ENCODE data around the gene RAD21L1.

The RAD21L1 gene

DNA sequence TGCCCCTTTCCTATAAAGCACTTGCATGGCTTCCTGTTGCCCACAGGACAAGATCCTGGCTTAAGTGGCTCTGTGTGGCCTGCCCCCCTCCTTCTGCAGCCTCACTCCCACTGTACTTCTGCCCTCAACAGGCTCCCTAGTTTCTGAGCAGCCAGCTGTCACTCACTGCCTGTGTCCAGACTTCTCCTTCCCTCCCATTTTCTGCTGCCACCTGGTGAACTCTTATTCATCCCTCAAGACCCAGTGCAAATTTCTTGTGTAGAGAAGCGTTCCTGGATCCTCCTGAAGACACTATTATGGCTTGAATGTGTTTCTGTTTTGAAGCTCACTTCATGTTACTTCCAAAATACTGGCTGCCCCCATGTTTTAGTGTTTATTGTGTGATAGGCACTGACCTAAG, 66.8 kb downstream of the RAD21L1 start:
- Histone ChIP-seq H3K27ac (ENCODE audit: low read depth, low read length) (no peak overlapping the region), H3K4me1 (ENCODE audit: control insufficient read depth in 1 of 2, insufficient read depth in 2 of 2, low read length in 2 of 2) (peaks cover 0 to 4% of the 10 kb centered on the region in 2 donors), H3K4me3 (ENCODE audit: low read depth in 1 of 2, low read length in 2 of 2) (no peak overlapping the region), H3K36me3 (ENCODE audit: control insufficient read depth in 1 of 2, insufficient read depth in 2 of 2, low read length in 2 of 2) (no peaks in the 10 kb centered on the region), H3K9me3 (ENCODE audit: control insufficient read depth in 1 of 2, low read length in 2 of 2) (no peaks in the 10 kb centered on the region), H3K27me3 (ENCODE audit: control insufficient read depth in 1 of 2, insufficient read depth in 2 of 2, low read length in 2 of 2) (no peaks in the 10 kb centered on the region), H3K9ac (ENCODE audit: low read depth in 1 of 2, low read length in 2 of 2) (no peak overlapping the region)

DNA sequence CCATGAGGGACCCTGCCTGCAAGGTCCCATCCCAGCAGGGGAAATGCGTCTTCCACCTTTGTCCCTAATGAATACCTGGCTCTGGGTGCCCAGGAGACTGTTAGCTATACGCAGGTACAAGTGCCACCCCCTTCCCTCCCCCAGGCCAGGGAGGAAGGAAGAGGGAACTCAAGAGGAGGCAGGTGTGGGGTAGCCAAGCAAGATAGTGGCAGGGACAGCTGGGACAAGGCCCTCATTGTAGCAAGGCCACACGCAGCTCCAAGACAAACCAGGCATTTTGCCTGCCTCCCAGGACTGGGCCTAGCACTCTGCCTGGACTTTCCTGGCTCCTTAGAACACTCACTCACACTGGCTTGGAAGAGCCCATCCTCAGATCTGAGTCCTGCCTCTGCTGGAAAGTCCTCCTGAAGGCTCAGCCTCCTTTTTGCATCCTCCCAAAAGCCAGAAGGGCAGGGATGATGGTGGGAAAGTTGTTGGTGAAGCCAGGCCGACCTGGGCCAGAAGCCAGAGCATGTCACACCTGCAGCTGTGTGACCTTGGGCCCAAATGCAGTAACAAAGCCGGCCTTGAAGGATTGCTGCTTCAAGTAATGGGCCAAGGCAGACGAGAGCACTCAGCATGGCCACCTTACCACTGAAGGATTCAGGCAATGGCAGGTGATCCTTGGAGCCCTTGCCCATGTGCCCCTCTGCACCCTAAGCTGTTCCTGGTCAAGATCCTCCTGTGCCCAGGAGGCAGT, 68.0 kb downstream of the RAD21L1 start:
- H3K27ac ChIP-seq (ENCODE audit: low read depth, low read length), result no peak overlapping the region

DNA sequence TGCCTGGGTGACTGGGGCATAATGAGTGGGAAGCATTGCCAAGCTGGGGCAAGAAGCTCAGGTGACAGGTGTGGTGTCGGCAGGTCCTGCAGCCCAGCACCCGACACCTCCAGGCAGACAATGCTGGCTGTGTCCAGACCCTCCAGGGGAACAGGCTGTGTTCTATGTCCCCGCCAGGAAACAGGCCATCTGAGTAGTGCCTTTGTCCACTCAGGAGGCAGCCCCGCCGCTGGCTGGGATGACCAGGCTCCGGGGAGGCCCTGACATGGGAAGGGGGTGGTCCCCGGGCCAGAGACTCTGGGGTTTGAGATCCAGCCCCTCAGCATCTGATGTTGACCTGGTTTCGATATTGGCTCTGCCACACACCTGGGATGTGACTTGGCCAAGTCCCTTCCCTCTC, 68.7 kb downstream of the RAD21L1 start:
- Histone ChIP-seq H3K9ac (ENCODE audit: low read depth in 1 of 2, low read length in 2 of 2) (no peak overlapping the region), H3K27ac (ENCODE audit: low read depth, low read length) (no peak overlapping the region), H3K9me3 (ENCODE audit: control insufficient read depth in 1 of 2, low read length in 2 of 2) (no peaks in the 10 kb centered on the region)

More for the DNA sequence above, 68.0 kb downstream of the RAD21L1 start:
- Histone ChIP-seq H3K27me3 (ENCODE audit: control insufficient read depth in 1 of 2, insufficient read depth in 2 of 2, low read length in 2 of 2) (no peaks in the 10 kb centered on the region), H3K9me3 (ENCODE audit: control insufficient read depth in 1 of 2, low read length in 2 of 2) (no peaks in the 10 kb centered on the region), H3K9ac (ENCODE audit: low read depth in 1 of 2, low read length in 2 of 2) (no peak overlapping the region), H3K4me1 (ENCODE audit: control insufficient read depth in 1 of 2, insufficient read depth in 2 of 2, low read length in 2 of 2) (peaks cover 0 to 4% of the 10 kb centered on the region in 2 donors), H3K36me3 (ENCODE audit: control insufficient read depth in 1 of 2, insufficient read depth in 2 of 2, low read length in 2 of 2) (no peaks in the 10 kb centered on the region), H3K4me3 (ENCODE audit: low read depth in 1 of 2, low read length in 2 of 2) (no peak overlapping the region)

DNA sequence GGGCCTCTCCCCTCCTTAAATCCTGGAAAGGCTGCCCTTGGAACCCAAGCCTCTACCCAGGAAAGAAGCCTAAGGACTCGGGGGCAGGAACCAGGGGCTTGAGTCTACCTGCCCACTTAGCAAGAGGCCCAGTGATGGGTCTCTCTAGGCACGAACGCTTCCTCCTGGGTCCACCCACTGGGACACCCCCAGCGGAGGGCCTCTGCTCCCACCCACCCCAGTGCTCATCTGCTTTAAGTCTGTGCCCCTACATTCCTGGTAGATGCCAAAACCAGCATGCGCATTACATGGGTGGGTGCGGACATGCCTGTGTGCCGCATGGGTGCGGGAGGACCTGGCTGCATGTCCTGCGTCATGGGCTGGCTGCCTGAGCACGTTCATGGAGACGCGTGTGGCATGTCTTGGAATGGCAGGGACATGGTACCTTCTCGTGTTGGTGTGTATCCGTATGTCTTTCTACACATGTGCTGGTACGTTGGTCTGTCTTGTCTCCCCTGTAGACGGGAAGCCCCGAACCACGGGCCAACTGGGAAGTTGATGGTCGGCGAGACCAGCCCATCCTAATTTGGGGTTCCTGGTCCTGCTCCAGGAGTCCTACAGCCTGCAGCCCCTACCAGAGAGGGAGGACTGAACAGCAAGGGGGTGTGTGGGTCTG, 69.6 kb downstream of the RAD21L1 start:
- Histone ChIP-seq H3K36me3 (ENCODE audit: control insufficient read depth in 1 of 2, insufficient read depth in 2 of 2, low read length in 2 of 2) (no peaks in the 10 kb centered on the region), H3K4me3 (ENCODE audit: low read depth in 1 of 2, low read length in 2 of 2) (no peak overlapping the region), H3K27ac (ENCODE audit: low read depth, low read length) (no peak overlapping the region)

More for the DNA sequence above, 68.7 kb downstream of the RAD21L1 start:
- Histone ChIP-seq H3K4me1 (ENCODE audit: control insufficient read depth in 1 of 2, insufficient read depth in 2 of 2, low read length in 2 of 2) (peaks cover 0 to 4% of the 10 kb centered on the region in 2 donors), H3K27me3 (ENCODE audit: control insufficient read depth in 1 of 2, insufficient read depth in 2 of 2, low read length in 2 of 2) (no peaks in the 10 kb centered on the region), H3K4me3 (ENCODE audit: low read depth in 1 of 2, low read length in 2 of 2) (no peak overlapping the region), H3K36me3 (ENCODE audit: control insufficient read depth in 1 of 2, insufficient read depth in 2 of 2, low read length in 2 of 2) (no peaks in the 10 kb centered on the region)

DNA sequence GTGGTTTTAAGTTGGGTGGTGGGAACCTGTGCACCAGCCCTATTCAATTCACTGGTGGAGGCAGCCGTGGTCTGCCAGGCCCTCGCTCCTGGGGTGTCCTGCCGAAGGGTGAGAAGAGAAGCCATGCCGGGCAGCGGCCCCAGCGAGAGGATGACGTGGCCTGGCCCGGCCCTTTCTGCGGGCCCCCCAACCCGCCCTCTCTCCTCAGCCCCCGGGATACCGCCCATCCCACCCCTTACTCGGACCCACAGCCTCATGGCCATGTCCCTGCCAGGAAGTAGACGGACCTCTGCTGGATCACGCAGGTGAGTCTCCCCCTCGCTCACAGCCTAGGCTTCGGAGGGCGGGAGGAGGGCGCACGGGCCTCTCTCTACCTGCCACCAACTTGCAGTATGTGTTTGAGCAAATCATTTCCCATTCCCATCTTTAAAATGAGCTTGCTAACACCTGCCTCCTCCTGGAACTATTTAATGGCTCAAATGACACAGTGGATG, 70.3 kb downstream of the RAD21L1 start:
- Histone ChIP-seq H3K9ac (ENCODE audit: low read depth in 1 of 2, low read length in 2 of 2) (no peak overlapping the region), H3K27ac (ENCODE audit: low read depth, low read length) (no peak overlapping the region), H3K27me3 (ENCODE audit: control insufficient read depth in 1 of 2, insufficient read depth in 2 of 2, low read length in 2 of 2) (no peaks in the 10 kb centered on the region), H3K9me3 (ENCODE audit: control insufficient read depth in 1 of 2, low read length in 2 of 2) (no peaks in the 10 kb centered on the region), H3K36me3 (ENCODE audit: control insufficient read depth in 1 of 2, insufficient read depth in 2 of 2, low read length in 2 of 2) (no peaks in the 10 kb centered on the region), H3K4me3 (ENCODE audit: low read depth in 1 of 2, low read length in 2 of 2) (no peak overlapping the region), H3K4me1 (ENCODE audit: control insufficient read depth in 1 of 2, insufficient read depth in 2 of 2, low read length in 2 of 2) (peaks cover 0 to 7% of the 10 kb centered on the region in 2 donors)

More for the DNA sequence above, 69.6 kb downstream of the RAD21L1 start:
- H3K9ac ChIP-seq (ENCODE audit: low read depth in 1 of 2, low read length in 2 of 2), result no peak overlapping the region
- H3K4me1 ChIP-seq (ENCODE audit: control insufficient read depth in 1 of 2, insufficient read depth in 2 of 2, low read length in 2 of 2), result peaks cover 0 to 4% of the 10 kb centered on the region in 2 donors
- no peaks in the 10 kb centered on the region for H3K9me3 ChIP-seq (ENCODE audit: control insufficient read depth in 1 of 2, low read length in 2 of 2)
- H3K27me3 ChIP-seq (ENCODE audit: control insufficient read depth in 1 of 2, insufficient read depth in 2 of 2, low read length in 2 of 2), result no peaks in the 10 kb centered on the region

DNA sequence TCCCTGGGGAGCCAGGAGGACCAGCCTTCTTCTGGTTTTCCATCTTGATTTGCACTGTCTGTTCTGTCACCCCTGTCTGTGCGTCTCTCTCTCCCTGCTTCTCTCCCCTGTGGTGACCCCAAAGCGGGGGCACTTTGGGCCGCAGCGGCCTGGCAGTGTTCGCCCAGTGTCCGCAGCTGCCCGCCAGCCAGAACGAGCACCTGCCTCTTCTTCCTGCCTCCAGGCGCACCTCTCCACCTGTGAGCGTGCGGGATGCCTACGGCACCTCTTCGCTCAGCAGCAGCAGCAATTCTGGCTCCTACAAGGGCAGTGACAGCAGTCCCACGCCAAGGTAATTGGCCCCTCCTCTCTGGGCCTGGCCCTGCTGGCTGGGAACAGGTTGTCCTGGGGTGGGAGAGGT, 71.1 kb downstream of the RAD21L1 start:
- H3K27ac ChIP-seq (ENCODE audit: low read depth, low read length), result no peak overlapping the region
- no peaks in the 10 kb centered on the region for H3K36me3 ChIP-seq (ENCODE audit: control insufficient read depth in 1 of 2, insufficient read depth in 2 of 2, low read length in 2 of 2)
- peaks cover 0 to 7% of the 10 kb centered on the region in 2 donors for H3K4me1 ChIP-seq (ENCODE audit: control insufficient read depth in 1 of 2, insufficient read depth in 2 of 2, low read length in 2 of 2)
- no peaks in the 10 kb centered on the region for H3K27me3 ChIP-seq (ENCODE audit: control insufficient read depth in 1 of 2, insufficient read depth in 2 of 2, low read length in 2 of 2)
- no peak overlapping the region for H3K4me3 ChIP-seq (ENCODE audit: low read depth in 1 of 2, low read length in 2 of 2)
- no peak overlapping the region for H3K9ac ChIP-seq (ENCODE audit: low read depth in 1 of 2, low read length in 2 of 2)
- no peaks in the 10 kb centered on the region for H3K9me3 ChIP-seq (ENCODE audit: control insufficient read depth in 1 of 2, low read length in 2 of 2)

DNA sequence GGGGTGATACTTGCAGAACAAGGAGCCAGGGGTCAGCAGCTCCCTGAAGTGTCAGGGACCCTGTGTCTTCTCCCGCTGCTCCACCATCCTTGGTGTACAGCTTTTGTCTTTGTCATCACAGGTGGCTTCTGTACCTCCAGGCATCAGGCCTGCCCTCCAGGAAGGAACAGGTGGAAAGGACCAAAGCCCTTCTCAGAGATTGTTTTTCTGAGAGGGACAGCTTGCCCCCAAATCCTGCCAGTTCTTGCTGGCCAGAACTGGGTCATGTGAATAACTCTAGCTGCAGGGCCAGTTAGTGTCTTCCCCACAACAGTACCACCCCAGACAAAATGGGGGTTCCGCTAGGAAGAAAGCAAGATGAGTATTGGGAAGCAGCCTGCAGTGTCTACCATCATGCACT, 71.6 kb downstream of the RAD21L1 start:
- H3K27me3 ChIP-seq (ENCODE audit: control insufficient read depth in 1 of 2, insufficient read depth in 2 of 2, low read length in 2 of 2), result no peaks in the 10 kb centered on the region
- H3K4me3 ChIP-seq (ENCODE audit: low read depth in 1 of 2, low read length in 2 of 2), result no peak overlapping the region
- H3K9ac ChIP-seq (ENCODE audit: low read depth in 1 of 2, low read length in 2 of 2), result no peak overlapping the region
- H3K36me3 ChIP-seq (ENCODE audit: control insufficient read depth in 1 of 2, insufficient read depth in 2 of 2, low read length in 2 of 2), result no peaks in the 10 kb centered on the region
- H3K27ac ChIP-seq (ENCODE audit: low read depth, low read length), result no peak overlapping the region
- no peaks in the 10 kb centered on the region for H3K9me3 ChIP-seq (ENCODE audit: control insufficient read depth in 1 of 2, low read length in 2 of 2)
- H3K4me1 ChIP-seq (ENCODE audit: control insufficient read depth in 1 of 2, insufficient read depth in 2 of 2, low read length in 2 of 2), result peaks cover 0 to 7% of the 10 kb centered on the region in 2 donors

GRCh38 chr20:1298166-1298565, 72.3 kb downstream of the RAD21L1 start:
- H3K27ac ChIP-seq (ENCODE audit: low read depth, low read length), result no peak overlapping the region
- no peak overlapping the region for H3K4me3 ChIP-seq (ENCODE audit: low read depth in 1 of 2, low read length in 2 of 2)
- H3K9ac ChIP-seq (ENCODE audit: low read depth in 1 of 2, low read length in 2 of 2), result no peak overlapping the region
- H3K9me3 ChIP-seq (ENCODE audit: control insufficient read depth in 1 of 2, low read length in 2 of 2), result no peaks in the 10 kb centered on the region
- H3K36me3 ChIP-seq (ENCODE audit: control insufficient read depth in 1 of 2, insufficient read depth in 2 of 2, low read length in 2 of 2), result no peaks in the 10 kb centered on the region
- peaks cover 0 to 7% of the 10 kb centered on the region in 2 donors for H3K4me1 ChIP-seq (ENCODE audit: control insufficient read depth in 1 of 2, insufficient read depth in 2 of 2, low read length in 2 of 2)
- no peaks in the 10 kb centered on the region for H3K27me3 ChIP-seq (ENCODE audit: control insufficient read depth in 1 of 2, insufficient read depth in 2 of 2, low read length in 2 of 2)

GRCh38 chr20:1298888-1299511, 73.2 kb downstream of the RAD21L1 start:
- no peaks in the 10 kb centered on the region for H3K9me3 ChIP-seq (ENCODE audit: control insufficient read depth in 1 of 2, low read length in 2 of 2)
- H3K4me3 ChIP-seq (ENCODE audit: low read depth in 1 of 2, low read length in 2 of 2), result no peak overlapping the region
- peaks cover 0 to 4% of the 10 kb centered on the region in 2 donors for H3K4me1 ChIP-seq (ENCODE audit: control insufficient read depth in 1 of 2, insufficient read depth in 2 of 2, low read length in 2 of 2)
- no peak overlapping the region for H3K27ac ChIP-seq (ENCODE audit: low read depth, low read length)
- H3K27me3 ChIP-seq (ENCODE audit: control insufficient read depth in 1 of 2, insufficient read depth in 2 of 2, low read length in 2 of 2), result no peaks in the 10 kb centered on the region
- no peaks in the 10 kb centered on the region for H3K36me3 ChIP-seq (ENCODE audit: control insufficient read depth in 1 of 2, insufficient read depth in 2 of 2, low read length in 2 of 2)
- no peak overlapping the region for H3K9ac ChIP-seq (ENCODE audit: low read depth in 1 of 2, low read length in 2 of 2)

DNA sequence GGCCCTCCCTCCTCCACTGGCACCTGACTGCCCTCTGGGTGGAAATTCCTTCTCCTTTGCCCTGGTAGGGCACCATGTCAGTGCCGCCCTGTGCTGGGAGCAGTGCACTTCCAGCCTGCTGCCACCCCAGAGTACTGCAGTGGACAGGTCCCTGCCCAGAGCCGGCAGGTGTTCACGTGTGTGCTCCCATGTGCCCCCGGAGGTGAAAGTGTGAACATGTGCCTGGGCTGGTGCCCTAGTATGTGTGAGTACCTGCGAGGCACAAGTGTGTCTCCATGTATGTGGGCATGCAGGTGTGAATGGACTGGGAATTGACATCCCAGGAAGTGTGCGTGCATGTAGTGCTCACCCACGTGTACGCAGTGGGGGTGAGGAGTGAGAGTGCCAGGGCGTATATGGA, 73.7 kb downstream of the RAD21L1 start:
- H3K27me3 ChIP-seq (ENCODE audit: control insufficient read depth in 1 of 2, insufficient read depth in 2 of 2, low read length in 2 of 2), result no peaks in the 10 kb centered on the region
- peaks cover 0 to under 1% of the 10 kb centered on the region in 2 donors for H3K36me3 ChIP-seq (ENCODE audit: control insufficient read depth in 1 of 2, insufficient read depth in 2 of 2, low read length in 2 of 2)
- H3K9me3 ChIP-seq (ENCODE audit: control insufficient read depth in 1 of 2, low read length in 2 of 2), result no peaks in the 10 kb centered on the region
- no peak overlapping the region for H3K27ac ChIP-seq (ENCODE audit: low read depth, low read length)
- peaks cover 0 to 3% of the 10 kb centered on the region in 2 donors for H3K4me1 ChIP-seq (ENCODE audit: control insufficient read depth in 1 of 2, insufficient read depth in 2 of 2, low read length in 2 of 2)
- no peak overlapping the region for H3K4me3 ChIP-seq (ENCODE audit: low read depth in 1 of 2, low read length in 2 of 2)
- no peak overlapping the region for H3K9ac ChIP-seq (ENCODE audit: low read depth in 1 of 2, low read length in 2 of 2)
